IPS-NIHi7 (cell line): ENCODE data around the gene MORN5.
A peak's percentile ranks its signal among the peaks of the same experiment; 100 is the strongest.

Experiments used
- DNase-seq: peaks from one replicate; pipeline ENCODE4 v3.0.0; 2012; ENCODE audit warnings: mixed read lengths; ENCODE audit errors: extremely low spot score

Gene MORN5

DNA sequence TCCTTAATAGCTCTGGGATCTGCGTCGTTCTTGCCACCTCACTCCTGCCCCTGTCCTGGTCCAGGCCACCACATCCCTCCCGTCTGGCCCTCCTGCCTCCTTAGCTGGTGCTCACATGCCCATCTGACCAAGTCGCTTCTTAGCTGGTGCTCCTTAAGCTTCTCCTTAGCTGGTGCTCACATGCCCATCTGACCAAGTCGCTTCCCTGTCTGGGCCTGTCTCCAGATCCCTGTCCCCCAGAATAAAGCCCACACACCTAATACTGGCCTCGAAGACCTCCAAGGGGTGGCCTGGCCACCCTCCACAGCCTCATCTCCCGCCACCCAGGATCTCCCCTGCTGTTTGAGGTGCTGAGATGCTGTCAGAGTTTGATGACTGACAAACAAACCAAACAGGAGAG, 35.2 kb upstream of the MORN5 start:
- no peak for DNase-seq

DNA sequence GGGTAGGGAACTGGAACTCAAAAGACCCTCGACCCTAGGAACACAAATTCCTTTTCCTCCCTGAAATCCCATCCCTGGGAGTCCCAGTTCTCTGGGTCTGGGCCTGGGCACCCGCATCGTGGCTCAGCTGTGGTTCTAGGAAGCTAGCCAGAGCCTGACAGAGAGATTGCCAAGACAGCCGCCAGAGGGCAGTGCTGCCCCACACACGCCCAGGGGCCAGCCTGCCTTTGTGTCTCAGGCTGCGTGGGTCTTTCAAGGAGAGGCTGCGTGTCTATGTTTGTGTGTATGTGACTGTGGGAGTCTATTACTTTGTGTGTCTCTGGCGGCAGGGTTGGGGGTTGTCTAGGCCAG, 34.6 kb upstream of the MORN5 start:
- DNase-seq: peak; percentile 85

GRCh38 chr9:122125509-122126330, 34.0 kb upstream of the MORN5 start:
- peak; percentile 27 for DNase-seq

GRCh38 chr9:122126331-122127261, 33.1 kb upstream of the MORN5 start:
- DNase-seq: peak; percentile 58

GRCh38 chr9:122127396-122127798, 32.3 kb upstream of the MORN5 start:
- DNase-seq: no peak

- no peak for DNase-seq
Observed at GRCh38 chr9:122128007-122128968, 31.4 kb upstream of the MORN5 start.

GRCh38 chr9:122128969-122129343, 30.8 kb upstream of the MORN5 start:
- DNase-seq: no peak

GRCh38 chr9:122129969-122130368, 29.7 kb upstream of the MORN5 start:
- DNase-seq: no peak

DNA sequence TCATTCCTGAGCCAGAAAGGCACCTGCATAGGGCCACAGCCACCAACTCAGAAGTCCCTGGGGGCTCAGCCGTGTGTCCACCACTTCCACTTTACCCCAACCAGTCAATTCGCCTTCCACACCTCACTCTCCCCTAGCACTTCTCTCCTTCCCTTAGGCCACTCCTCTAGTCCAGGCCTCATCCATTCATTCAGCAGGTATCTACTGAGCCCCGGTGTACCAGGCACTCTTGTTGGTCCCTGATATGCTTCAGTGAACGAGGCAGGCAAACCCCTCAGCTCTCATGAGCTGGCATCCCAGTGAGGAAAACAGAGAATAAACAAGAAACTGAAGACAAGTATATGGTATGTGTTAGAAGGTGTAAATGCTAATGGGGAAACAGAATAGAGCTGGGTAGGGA, 28.9 kb upstream of the MORN5 start:
- no peak for DNase-seq

DNA sequence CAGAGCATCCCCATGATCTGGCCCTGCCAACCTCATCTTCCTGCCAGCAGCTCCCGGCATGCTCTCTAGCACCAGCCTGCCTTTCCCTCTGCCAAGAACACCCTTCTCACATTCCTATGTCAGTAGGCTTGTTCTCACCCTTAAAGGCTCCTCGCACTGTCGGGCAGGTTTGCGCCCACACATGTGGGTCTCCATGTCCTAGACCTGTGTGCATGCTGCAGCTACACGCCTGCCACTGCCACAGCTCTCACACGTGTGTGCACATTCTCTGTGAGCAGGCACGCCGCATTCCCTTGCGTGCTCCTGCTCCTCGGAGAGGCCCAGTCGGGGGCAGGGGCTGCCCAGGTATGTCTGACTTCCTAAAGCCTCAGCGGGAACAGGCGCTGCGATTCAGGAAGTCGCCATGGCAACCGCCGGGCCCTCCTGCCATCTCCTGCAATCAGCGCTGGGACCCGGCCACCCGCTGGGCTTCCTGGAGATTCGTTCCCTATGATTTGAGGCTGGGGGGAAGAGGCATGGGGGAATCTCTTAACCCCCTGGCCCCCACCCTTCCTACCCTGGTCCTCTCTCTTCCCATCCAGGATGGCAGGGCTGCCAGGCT, 28.2 kb upstream of the MORN5 start:
- DNase-seq: peak; percentile 73

- DNase-seq: no peak
Observed at GRCh38 chr9:122132539-122132938, 27.2 kb upstream of the MORN5 start.

GRCh38 chr9:122133263-122133983, 26.3 kb upstream of the MORN5 start:
- no peak for DNase-seq

- DNase-seq: no peak
Observed at GRCh38 chr9:122133984-122134535, 25.6 kb upstream of the MORN5 start.

DNA sequence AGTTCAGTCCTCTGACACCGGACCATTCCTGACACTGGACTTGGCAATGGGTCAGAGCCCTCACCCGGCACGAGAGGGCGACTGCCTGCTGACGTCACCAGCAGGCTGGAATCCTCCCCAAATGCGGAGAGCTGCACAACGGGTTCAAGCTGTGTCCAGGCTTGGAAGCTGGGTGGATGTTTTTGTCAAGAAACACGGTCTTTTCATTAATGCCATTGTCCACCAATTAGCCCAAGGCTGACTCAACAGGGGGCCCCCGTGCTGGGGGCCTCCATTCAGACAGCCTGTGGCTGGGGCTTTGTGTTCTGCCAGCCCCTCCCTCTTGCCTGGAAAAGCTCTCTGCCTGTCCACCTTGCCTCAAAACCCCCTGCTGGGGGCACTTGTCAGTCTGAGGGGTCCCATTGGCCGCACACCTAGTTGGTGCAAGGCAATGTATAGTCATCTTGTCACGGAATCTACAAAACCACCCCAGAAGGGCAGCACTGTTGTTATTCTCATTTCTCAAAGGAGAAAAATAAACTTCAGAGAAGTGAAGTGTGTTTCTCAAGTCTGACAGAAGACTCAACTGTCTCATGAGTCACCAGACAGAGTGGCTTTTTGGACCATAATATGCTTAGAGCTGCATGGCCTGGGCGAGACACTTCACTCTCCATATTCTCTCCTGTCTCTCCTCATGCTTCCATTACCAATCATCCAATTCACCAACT, 24.7 kb upstream of the MORN5 start:
- DNase-seq: peak; percentile 56

- DNase-seq: no peak
Observed at GRCh38 chr9:122135529-122135859, 24.2 kb upstream of the MORN5 start.

DNA sequence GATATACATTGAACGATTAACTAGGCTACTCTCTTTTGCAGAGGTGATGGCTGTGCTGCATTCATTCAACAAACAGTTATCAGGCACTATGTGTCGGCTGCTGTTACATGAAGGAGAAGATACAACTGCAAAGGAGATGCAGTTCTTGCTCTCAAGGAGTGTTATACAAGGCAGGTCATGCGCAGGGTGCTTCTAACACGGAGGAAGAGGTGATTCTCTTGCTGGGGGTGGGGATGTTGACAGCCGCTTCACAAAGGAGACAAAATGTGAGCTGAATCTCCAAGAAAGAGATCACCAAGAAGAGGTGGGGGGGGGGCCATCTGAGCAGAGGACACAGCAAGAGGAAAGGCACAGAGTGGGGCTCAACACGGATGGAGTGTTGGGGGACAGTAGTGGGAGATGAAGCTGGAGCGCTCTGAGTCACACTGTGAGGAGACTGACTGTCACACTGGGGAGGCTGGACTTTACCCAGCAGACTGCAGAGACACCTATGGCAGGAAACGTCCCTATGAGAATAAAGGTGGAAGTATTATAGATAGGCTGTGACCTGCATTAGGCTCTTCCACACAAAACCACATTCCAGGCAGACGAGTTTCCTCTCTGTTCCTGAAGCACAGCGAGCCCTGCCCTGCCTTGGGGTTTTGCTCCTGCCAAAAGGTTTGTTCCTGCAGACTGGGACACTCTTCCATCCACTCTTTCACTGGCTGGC, 21.0 kb upstream of the MORN5 start:
- DNase-seq: no peak

GRCh38 chr9:122140368-122141193, 19.1 kb upstream of the MORN5 start:
- DNase-seq: no peak

DNA sequence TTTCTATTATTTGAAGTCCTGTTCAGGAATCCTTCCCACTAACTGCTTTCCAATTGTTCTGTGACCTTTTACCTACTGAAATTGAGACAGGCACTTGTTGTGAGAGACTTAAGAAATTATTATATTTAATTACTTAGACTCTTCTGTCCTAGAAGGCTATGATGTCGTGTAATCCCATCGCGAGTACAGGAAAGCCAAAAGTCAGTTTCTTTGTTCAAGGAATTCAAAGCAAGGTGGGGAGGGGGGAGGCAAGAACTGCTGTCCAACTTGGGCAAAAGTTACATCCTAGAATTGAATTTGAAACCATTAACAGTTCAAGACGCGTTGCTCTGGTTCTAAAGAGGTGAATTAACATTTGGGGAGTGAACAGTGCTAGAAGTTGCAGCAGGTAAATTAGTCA, 18.0 kb upstream of the MORN5 start:
- no peak for DNase-seq
